Measurements from ENCODE around the gene MST1.

- TF ChIP-seq CREB1 (IDR thresholded peaks at IDR 0.05; ENCODE audit: low read depth) (no peak), EP300 (IDR thresholded peaks at IDR 0.05; ENCODE audit: borderline replicate concordance) (no peak), RAD21 (IDR thresholded peaks at IDR 0.05; ENCODE audit: low read depth) (no peak), YY1 (IDR thresholded peaks at IDR 0.05; ENCODE audit: low read depth) (no peak), EGR1 (IDR thresholded peaks at IDR 0.05) (no peak), MAX (IDR thresholded peaks at IDR 0.05) (no peak), TEAD4 (IDR thresholded peaks at IDR 0.05) (no peak), TAF1 (IDR thresholded peaks at IDR 0.05; ENCODE audit: low read depth) (no peak), REST (IDR thresholded peaks at IDR 0.05; ENCODE audit: low read depth) (no peak), ZBTB7A (IDR thresholded peaks at IDR 0.05; ENCODE audit: low read depth) (no peak), USF1 (IDR thresholded peaks at IDR 0.05) (no peak), NFIC (IDR thresholded peaks at IDR 0.05) (no peak), TCF12 (IDR thresholded peaks at IDR 0.05; ENCODE audit: low read depth) (no peak)
Measured at GRCh38 chr3:49681232-49681522, 8.1 kb downstream of the MST1 start.

Data from Ishikawa (cell line).